Trophoblast cell (in vitro differentiated cells and primary cell): ENCODE measurements around the gene MRFAP1.

Experiments
- DNase-seq, 2 donors: peaks; one replicate each; pipeline ENCODE4 v3.0.0-alpha.2; 2016
- H2AFZ ChIP-seq: 2 replicates; pipeline ENCODE4 v1.6.1; 2013; ENCODE audit warnings: low read length, moderate library complexity, mild to moderate bottlenecking; ENCODE audit not compliant: insufficient read depth, poor library complexity
- H2AK5ac ChIP-seq: 2 replicates; pipeline ENCODE4 v1.6.1; 2013; ENCODE audit warnings: mild to moderate bottlenecking, low read length
- H2BK120ac ChIP-seq: 2 replicates; pipeline ENCODE4 v1.6.1; 2013; ENCODE audit warnings: low read length, mild to moderate bottlenecking, moderate library complexity; ENCODE audit not compliant: insufficient read depth, poor library complexity
- H2BK12ac ChIP-seq: 2 replicates; pipeline ENCODE4 v1.6.1; 2013; ENCODE audit warnings: mild to moderate bottlenecking, low read length, moderate library complexity
- H2BK5ac ChIP-seq: 2 replicates; pipeline ENCODE4 v1.6.1; 2013; ENCODE audit warnings: low read length, low read depth, moderate library complexity, mild to moderate bottlenecking; ENCODE audit not compliant: poor library complexity
- H3K14ac ChIP-seq: 2 replicates; pipeline ENCODE4 v1.6.1; 2013; ENCODE audit warnings: mild to moderate bottlenecking, low read length
- H3K18ac ChIP-seq: 2 replicates; pipeline ENCODE4 v1.6.1; 2013; ENCODE audit warnings: mild to moderate bottlenecking, low read length
- H3K23ac ChIP-seq: 2 replicates; pipeline ENCODE4 v1.6.1; 2013; ENCODE audit warnings: low read length
- H3K27ac ChIP-seq: 2 replicates; pipeline ENCODE4 v1.5.1; 2013; ENCODE audit warnings: low read depth, mild to moderate bottlenecking, inconsistent platforms, low read length, moderate library complexity
- H3K27me3 ChIP-seq: 2 replicates; pipeline ENCODE4 v1.6.1; 2013; ENCODE audit warnings: inconsistent platforms, mild to moderate bottlenecking, low read length, moderate library complexity; ENCODE audit not compliant: insufficient read depth
- H3K36me3 ChIP-seq, 2 experiments: 1 replicate in 1 of 2; 2 replicates in 1 of 2; pipeline ENCODE4 v1.6.1; 2013; ENCODE audit warnings: low read length in 2 of 2, mild to moderate bottlenecking in 2 of 2, moderate library complexity in 1 of 2; ENCODE audit not compliant: insufficient read depth in 2 of 2, control insufficient read depth in 1 of 2
- H3K4ac ChIP-seq: 2 replicates; pipeline ENCODE4 v1.6.1; 2013; ENCODE audit warnings: low read depth, mild to moderate bottlenecking, low read length, moderate library complexity
- H3K4me1 ChIP-seq, 2 experiments: 1 replicate in 1 of 2; 2 replicates in 1 of 2; pipeline ENCODE4 v1.6.1; 2013; ENCODE audit warnings: low read length in 2 of 2, mild to moderate bottlenecking in 2 of 2, moderate library complexity in 1 of 2; ENCODE audit not compliant: insufficient read depth in 2 of 2, control insufficient read depth in 1 of 2
- H3K4me2 ChIP-seq: 2 replicates; pipeline ENCODE4 v1.6.1; 2013; ENCODE audit warnings: inconsistent platforms, mild to moderate bottlenecking, low read length, moderate library complexity
- H3K4me3 ChIP-seq: 2 replicates; pipeline ENCODE4 v1.5.1; 2013; ENCODE audit warnings: mild to moderate bottlenecking, low read depth, low read length, inconsistent platforms
- H3K79me1 ChIP-seq: one replicate; pipeline ENCODE4 v1.6.1; 2013; ENCODE audit warnings: low read length
- H3K79me2 ChIP-seq: 2 replicates; pipeline ENCODE4 v1.6.1; 2013; ENCODE audit warnings: low read length, mild to moderate bottlenecking; ENCODE audit not compliant: control insufficient read depth, insufficient read depth, poor library complexity
- H3K9ac ChIP-seq: 2 replicates; pipeline ENCODE4 v1.6.1; 2013; ENCODE audit warnings: mild to moderate bottlenecking, low read length
- H3K9me3 ChIP-seq: 2 replicates; pipeline ENCODE4 v1.6.1; 2013; ENCODE audit warnings: low read depth, mild to moderate bottlenecking, control low read depth, inconsistent platforms, low read length; ENCODE audit not compliant: insufficient read depth
- H4K12ac ChIP-seq: 2 replicates; pipeline ENCODE4 v1.6.1; 2013; ENCODE audit warnings: low read depth, mild to moderate bottlenecking, low read length, moderate library complexity
- H4K8ac ChIP-seq: 2 replicates; pipeline ENCODE4 v1.6.1; 2013; ENCODE audit warnings: low read depth, mild to moderate bottlenecking, low read length, moderate library complexity
- H4K91ac ChIP-seq: one replicate; pipeline ENCODE4 v1.6.1; 2013; ENCODE audit warnings: low read depth, mild to moderate bottlenecking, low read length, moderate library complexity
- WGBS: extraction: QIAGEN DNeasy Blood & Tissue Kit; methylation state at CpG from one replicate; pipeline ENCODE4 v1.1.7; 2013; ENCODE audit warnings: missing lambda C conversion rate; ENCODE audit not compliant: insufficient read length, insufficient coverage; ENCODE audit errors: extremely low coverage; 5-methylcytosine and 5-hydroxymethylcytosine counted together

MRFAP1 gene

DNA sequence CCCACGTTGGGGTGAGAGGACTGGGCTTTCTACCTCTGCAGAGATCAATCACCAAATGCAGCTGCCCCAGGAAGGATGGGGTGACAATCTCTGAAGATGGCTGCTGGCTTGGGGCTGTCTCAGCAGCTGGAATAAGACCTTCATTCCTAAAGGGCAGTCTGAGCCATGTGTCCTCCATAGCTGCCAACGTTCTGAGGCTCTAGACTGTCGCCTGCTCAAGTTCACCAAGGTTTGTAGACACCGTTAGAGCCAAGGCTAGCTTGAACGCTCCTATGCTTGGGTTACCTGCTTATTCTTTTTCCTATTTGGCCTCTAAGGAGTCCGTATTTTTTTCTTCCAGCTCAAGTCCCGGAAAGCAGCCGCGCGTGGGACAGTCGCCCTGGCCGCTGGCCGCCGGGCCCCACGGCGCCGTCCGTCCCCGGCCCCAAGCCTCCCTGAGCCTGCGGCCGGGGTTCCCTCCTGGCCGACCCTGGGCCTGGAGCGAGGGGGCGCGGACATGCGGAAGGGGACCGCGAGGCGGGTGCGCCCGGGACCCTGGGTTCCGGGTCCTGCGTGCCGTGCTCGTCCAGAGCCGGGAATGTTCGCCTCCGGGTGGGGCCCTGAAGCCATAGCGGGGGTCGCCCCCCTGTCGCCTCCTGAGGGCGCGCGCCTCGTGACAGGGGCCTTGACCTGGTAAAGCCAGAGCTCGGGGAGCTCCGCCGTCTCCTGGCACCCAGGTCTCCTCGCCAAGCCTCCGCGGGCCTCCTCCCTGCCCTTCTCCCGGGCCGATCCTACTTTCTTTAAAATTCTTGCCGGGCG lies 23.3 kb downstream of the MRFAP1 start:
- Histone ChIP-seq H4K12ac (no peak overlapping the region), H4K91ac (no peak overlapping the region), H3K27me3 (peaks cover 11% of the 10 kb centered on the region), H3K36me3 (no peaks in the 10 kb centered on the region), H3K23ac (no peak overlapping the region), H2BK5ac (no peak overlapping the region), H3K4me3 (no peak overlapping the region), H3K4ac (no peak overlapping the region), H2BK12ac (no peak overlapping the region), H3K27ac (no peak overlapping the region), H3K79me2 (no peaks in the 10 kb centered on the region), H3K14ac (no peak overlapping the region), H3K4me1 (no peaks in the 10 kb centered on the region), H4K8ac (no peak overlapping the region), H3K4me2 (no peak overlapping the region), H3K18ac (no peak overlapping the region), H2AFZ (no peak overlapping the region), H3K9me3 (peaks cover 9% of the 10 kb centered on the region), H2BK120ac (no peak overlapping the region), H3K79me1 (no peaks in the 10 kb centered on the region), H3K9ac (no peak overlapping the region), H2AK5ac (no peak overlapping the region)
- DNase-seq: no peak
- no CpG with 5 or more reads among the region's 55 CpGs for WGBS

DNA sequence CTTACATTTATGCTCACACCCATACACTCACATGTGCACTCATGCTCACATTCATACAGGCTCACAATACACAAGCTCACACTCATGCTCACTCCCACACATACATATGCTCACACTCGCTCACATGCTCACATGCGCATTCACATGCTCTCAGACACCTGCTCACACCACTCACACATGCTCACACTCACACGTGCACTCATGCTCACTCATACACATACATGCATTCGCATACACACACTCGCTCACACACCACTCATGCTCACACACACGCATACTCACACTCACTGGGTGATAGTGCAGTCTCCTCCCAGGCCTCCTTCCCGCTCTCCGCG lies 24.8 kb downstream of the MRFAP1 start:
- Histone ChIP-seq H2BK12ac (no peak overlapping the region), H3K27ac (no peak overlapping the region)

GRCh38 chr4:6668391-6668790 lies 27.9 kb downstream of the MRFAP1 start:
- Histone ChIP-seq H2AK5ac (no peak overlapping the region), H3K27me3 (peaks cover 1% of the 10 kb centered on the region), H3K4ac (no peak overlapping the region), H2BK5ac (no peak overlapping the region), H4K12ac (no peak overlapping the region), H3K27ac (no peak overlapping the region), H3K79me2 (no peaks in the 10 kb centered on the region), H3K9me3 (peaks cover 9% of the 10 kb centered on the region), H3K4me1 (no peaks in the 10 kb centered on the region), H4K91ac (no peak overlapping the region), H2AFZ (no peak overlapping the region), H3K9ac (no peak overlapping the region), H4K8ac (no peak overlapping the region), H3K4me2 (no peak overlapping the region), H3K14ac (no peak overlapping the region), H3K18ac (no peak overlapping the region), H2BK120ac (no peak overlapping the region), H3K79me1 (no peaks in the 10 kb centered on the region), H3K23ac (no peak overlapping the region), H3K4me3 (no peak overlapping the region), H3K36me3 (no peaks in the 10 kb centered on the region), H2BK12ac (no peak overlapping the region)
- no CpG with 5 or more reads among the region's 11 CpGs for WGBS
- peak; percentile 71 to 92 for DNase-seq

More for the DNA sequence above, 24.8 kb downstream of the MRFAP1 start:
- no peak overlapping the region for H3K4me3 ChIP-seq
- no peaks in the 10 kb centered on the region for H3K4me1 ChIP-seq
- H4K12ac ChIP-seq: no peak overlapping the region
- H3K23ac ChIP-seq: no peak overlapping the region
- 100% methylated on average over 3 of the region's 9 CpGs for WGBS
- H3K18ac ChIP-seq: no peak overlapping the region
- no peak overlapping the region for H3K4me2 ChIP-seq
- H3K14ac ChIP-seq: no peak overlapping the region
- H4K91ac ChIP-seq: no peak overlapping the region
- H3K27me3 ChIP-seq: peaks cover 7% of the 10 kb centered on the region
- no peak overlapping the region for H4K8ac ChIP-seq
- no peak overlapping the region for H2BK5ac ChIP-seq
- H2AK5ac ChIP-seq: no peak overlapping the region
- H3K79me2 ChIP-seq: no peaks in the 10 kb centered on the region
- peaks cover 9% of the 10 kb centered on the region for H3K9me3 ChIP-seq
- H3K79me1 ChIP-seq: no peaks in the 10 kb centered on the region
- no peaks in the 10 kb centered on the region for H3K36me3 ChIP-seq
- no peak overlapping the region for H2AFZ ChIP-seq
- no peak overlapping the region for H3K4ac ChIP-seq
- no peak overlapping the region for H3K9ac ChIP-seq
- no peak for DNase-seq
- no peak overlapping the region for H2BK120ac ChIP-seq

GRCh38 chr4:6671648-6672047 lies 31.2 kb downstream of the MRFAP1 start:
- H4K12ac ChIP-seq: no peak overlapping the region
- peaks cover 2% of the 10 kb centered on the region for H3K79me1 ChIP-seq
- no peak overlapping the region for H2BK12ac ChIP-seq
- no peak overlapping the region for H4K91ac ChIP-seq
- H3K36me3 ChIP-seq: peaks cover 0 to 6% of the 10 kb centered on the region in 2 experiments
- DNase-seq: peak; percentile 66 to 73
- no peak overlapping the region for H2BK120ac ChIP-seq
- no CpG with 5 or more reads among the region's 1 CpG for WGBS
- no peak overlapping the region for H2AK5ac ChIP-seq
- H4K8ac ChIP-seq: no peak overlapping the region
- H2AFZ ChIP-seq: no peak overlapping the region
- H3K4ac ChIP-seq: no peak overlapping the region
- H3K4me1 ChIP-seq: peaks cover 0 to 7% of the 10 kb centered on the region in 2 experiments
- no peak overlapping the region for H3K4me3 ChIP-seq
- no peak overlapping the region for H3K4me2 ChIP-seq
- H3K14ac ChIP-seq: no peak overlapping the region
- no peak overlapping the region for H2BK5ac ChIP-seq
- H3K9me3 ChIP-seq: peaks cover 1% of the 10 kb centered on the region
- peaks cover 3% of the 10 kb centered on the region for H3K79me2 ChIP-seq
- no peaks in the 10 kb centered on the region for H3K27me3 ChIP-seq
- no peak overlapping the region for H3K18ac ChIP-seq
- no peak overlapping the region for H3K23ac ChIP-seq
- no peak overlapping the region for H3K27ac ChIP-seq
- H3K9ac ChIP-seq: no peak overlapping the region
